ENCODE measurements around the gene CENPO.
"Not testable (repeated sequence)": the region's sequence is repeated elsewhere in the genome, so short reads cannot be mapped to it uniquely, and the experiment has no call there.

CENPO gene

DNA sequence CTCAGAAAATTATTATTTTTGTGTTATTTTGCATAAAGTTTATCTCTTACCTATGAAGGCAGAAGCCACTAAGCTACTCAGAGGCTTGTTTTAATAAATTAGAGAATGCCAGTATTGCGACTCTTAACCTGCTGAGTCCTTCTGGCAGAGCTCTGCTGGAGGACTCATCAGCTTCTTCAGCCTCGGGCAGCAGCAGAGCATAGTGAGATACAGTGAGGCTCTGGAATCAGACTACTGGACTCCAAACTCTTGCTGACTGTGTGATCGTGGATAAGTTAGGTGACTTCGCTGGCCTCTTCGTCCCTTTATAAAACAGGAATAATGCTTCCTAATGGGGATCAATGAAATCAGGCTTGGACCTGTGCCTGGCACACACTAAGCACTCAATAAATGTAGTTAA is 1.8 kb upstream of the CENPO start:
- no peak for DNase-seq

DNA sequence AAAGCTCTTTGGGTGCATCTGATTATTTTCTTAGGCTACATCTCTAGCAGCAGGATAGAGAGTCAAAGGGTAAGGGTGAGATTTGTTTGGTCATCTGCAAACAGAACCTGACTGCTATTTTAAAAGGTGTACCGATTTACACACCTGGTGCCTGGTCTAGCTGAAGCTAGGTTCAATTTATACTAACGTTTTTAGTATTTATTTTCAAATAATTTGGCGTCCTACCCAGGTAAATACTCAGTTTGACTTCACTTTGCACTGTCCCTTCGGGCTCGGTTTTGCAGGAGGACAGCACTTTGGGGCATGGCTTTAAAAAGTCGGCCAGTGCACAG is 717 bp upstream of the CENPO start:
- DNase-seq, result no peak

DNA sequence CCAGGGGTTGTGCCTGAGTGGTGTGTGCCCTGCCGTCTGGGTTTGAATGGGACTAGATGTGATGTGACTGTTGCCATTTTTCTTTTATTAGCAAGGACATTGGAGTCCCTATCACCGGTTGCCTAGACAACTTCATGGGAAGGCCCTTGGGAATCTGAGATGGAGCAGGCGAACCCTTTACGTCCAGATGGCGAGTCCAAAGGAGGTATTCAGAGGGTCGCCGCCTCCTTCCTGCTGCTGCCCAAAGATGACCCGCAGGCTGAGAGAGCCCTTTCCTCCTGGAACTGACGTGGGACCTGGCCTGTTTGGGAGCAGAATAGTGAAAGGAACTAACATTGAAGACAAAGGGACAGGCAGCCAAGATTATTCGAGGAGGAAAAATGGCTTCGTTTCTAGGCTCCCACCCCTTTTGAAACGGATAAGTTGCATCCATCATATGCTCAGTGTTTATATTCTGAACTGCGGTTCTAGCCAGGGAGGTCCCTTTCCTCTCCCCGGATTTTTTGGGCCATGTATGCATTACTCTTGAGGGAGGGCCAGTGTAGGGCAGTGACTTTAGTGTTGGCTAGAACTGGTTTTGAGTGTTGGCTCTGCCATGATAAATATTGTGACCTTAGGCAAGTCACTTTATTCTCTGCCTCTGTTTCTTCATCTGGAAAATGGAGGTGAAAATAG is 673 bp downstream of the CENPO start:
- DNase-seq, result peak; percentile 44

DNA sequence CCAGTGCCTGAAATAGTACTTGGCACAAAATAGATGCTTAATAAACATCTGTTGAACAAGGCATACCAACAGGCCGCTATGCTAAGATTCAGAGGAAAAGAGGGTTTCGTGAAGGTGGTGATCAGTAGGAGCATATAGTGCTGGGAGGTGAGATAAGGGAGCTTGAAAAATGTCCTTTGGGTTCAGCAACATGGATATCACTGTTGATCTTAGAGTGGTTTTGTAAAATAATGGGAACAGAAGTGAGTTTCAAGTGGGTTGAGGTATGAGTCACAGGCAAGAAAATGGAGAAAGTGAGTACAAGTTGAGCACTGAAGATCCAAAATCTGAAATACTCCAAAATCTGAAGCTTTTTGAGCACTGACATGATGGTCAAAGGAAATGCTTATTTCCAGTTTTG is 4.4 kb downstream of the CENPO start:
- no peak for DNase-seq

DNA sequence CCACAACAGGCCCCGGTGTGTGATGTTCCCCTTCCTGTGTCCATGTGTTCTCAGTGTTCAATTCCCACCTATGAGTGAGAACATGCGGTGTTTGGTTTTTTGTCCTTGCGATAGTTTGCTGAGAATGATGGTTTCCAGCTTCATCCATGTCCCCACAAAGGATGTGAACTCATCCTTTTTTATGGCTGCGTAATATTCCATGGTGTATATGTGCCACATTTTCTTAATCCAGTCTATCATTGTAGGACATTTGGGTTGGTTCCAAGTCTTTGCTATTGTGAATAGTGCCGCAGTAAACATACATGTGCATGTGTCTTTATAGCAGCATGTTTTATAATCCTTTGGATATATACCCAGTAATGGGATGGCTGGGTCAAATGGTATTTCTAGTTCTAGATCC is 7.3 kb downstream of the CENPO start:
- DNase-seq, result not testable (repeated sequence)

DNA sequence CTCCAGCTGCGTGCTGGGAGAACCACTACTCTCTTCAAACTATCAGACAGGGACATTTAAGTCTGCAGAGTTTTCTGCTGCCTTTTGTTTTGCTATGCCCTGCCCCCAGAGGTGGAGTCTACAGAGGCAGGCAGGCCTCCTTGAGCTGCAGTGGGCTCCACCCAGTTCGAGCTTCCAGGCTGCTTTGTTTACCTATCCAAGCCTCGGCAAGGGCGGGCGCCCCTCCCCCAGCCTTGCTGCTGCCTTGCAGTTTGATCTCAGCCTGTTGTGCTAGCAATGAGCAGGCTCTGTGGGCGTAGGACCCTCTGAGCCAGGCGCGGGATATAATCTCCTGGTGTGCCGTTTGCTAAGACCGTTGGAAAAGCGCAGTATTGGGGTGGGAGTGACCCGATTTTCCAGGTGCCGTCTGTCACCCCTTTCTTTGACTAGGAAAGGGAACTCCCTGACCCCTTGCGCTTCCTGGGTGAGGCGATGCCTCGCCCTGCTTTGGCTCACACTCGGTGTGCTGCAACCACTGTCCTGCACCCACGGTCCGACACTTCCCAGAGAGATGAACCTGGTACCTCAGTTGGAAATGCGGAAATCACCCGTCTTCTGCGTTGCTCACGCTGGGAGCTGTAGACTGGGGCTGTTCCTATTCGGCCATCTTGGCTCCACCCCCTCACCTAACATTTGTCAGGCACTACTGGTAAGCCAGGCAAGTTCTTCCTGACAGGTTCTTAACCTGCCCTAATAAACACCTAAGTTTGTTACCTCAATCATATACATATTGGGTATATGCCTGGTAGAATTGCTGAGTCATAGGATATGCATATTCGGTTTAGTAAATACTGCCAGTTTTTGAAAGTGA is 12.8 kb downstream of the CENPO start:
- not testable (repeated sequence) for DNase-seq

DNA sequence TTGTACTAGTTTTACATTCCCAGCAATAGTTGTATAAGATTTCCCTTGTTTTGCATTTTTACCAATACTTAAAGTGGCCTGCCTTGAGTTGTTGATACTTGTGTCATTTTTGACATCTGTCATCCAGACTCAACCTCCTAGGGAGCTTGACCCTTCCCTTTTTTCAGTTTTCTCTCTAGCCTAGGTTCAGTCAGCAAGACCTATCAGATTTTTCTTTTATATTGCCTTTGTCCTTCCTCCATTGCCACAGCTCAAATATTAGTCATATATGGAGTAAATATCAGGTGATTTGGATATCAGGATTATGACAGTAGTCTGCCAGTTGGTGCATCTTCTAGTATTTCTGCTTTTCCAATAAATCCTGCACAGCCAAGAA is 13.4 kb downstream of the CENPO start:
- DNase-seq, result no peak

DNA sequence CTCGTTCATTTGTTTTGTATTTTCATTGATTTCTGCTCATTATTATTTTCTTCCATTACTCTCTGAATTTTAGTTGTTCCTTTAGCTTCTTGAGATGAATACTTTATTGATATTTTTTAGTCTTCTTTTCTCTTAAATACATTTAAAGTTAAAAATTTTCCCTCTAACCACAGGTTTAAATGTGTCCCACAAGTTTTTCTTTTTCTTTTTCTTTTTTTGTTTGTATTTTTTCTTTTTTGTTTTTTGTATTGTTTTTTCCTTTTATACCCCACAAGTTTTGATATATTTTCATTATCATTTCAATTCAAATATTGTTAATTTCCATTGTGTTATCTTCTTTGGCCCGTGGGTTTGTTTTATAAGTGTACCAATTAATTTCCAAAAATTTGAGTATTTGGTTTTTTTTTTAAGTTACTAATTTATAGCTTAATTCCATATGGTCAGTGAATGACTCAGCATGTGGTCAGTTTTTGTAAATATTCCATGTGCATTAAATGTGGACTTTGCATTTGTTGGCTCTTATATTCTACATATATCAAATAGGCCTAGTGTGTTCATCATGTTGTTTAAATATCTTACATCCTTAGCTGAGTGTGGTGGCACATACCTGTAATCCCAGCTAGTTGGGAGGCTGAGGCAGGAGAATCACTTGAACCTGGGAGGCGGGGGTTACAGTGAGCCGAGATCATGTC is 16.2 kb downstream of the CENPO start:
- DNase-seq, result no peak

DNA sequence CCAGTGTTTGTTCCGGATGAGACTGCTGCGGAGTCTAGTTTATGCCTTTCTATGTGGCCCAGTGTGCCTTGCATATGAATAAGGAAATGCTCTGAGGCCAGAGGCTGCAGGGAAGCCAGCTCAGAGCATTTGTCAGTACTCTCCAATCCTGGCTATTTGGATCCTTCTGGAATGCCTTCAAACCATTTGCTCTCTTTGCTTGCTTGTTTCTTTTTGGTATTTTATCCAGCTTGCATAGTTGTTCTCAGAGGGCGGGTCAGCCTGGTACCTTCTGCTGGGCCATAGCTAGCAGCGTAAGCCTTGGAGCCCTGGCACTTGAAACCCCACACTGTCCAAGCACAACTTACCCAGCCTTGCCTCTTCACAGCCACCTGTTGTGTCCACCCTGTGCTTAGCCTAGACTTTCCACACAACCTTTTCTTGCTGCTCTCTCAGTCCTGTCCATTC is 20.5 kb downstream of the CENPO start:
- DNase-seq, result no peak

DNA sequence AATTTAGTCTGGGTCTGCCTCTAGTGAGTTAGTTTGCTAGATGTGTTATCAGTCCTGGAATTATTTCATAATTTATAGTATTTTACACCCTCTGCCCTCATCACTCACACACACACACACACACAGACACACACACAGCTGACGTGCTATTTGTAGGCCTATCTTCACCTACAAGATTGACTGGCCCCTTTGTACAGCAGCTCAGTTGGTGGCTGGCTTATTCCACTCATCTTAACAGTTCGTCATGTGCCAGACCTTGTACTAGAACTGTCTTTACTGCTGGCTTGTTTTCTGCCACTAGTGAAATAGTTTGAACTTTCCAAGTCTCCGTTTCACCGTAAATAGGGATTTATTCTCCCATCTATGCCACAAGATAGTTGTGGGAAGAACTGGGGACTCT is 21.3 kb downstream of the CENPO start:
- DNase-seq, result no peak

DNA sequence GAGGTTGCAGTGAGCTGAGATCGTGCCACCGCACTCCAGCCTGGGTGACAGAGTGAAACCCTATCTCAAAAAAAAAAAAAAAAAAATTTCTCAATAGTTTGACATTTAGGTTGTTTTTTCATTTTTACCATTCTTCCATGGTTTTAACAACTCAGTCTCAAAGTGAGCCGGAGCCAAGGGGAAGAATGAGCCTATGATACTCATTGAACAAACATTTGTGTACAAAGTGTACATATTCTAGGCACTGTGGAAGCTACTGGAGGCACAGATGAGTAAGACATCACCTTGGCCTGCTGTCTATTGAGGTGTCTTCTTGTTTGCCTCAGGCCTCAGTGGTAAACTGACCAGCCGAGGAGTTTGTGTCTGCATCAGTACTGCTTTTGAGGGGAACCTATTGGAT is 21.9 kb downstream of the CENPO start:
- DNase-seq, result no peak

DNA sequence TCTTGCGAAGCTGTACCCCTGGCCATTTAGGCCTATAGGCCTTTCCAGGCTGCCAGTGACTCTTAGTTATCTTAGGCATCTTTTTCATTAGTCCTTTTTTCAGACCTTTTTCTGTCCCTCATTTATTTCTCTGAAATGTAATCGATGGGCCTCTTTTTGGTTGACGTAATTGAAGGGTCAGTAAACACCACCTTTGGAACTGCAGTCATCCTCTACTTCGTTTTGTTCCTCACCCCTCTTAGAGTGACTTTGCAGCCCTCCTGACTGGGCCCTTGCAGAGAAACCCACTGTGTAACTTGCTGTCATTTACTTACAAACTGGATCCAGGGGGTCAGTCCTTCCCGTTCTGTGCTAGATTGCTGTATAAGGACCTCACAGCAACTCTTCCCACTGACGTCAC is 23.2 kb downstream of the CENPO start:
- no peak for DNase-seq

DNA sequence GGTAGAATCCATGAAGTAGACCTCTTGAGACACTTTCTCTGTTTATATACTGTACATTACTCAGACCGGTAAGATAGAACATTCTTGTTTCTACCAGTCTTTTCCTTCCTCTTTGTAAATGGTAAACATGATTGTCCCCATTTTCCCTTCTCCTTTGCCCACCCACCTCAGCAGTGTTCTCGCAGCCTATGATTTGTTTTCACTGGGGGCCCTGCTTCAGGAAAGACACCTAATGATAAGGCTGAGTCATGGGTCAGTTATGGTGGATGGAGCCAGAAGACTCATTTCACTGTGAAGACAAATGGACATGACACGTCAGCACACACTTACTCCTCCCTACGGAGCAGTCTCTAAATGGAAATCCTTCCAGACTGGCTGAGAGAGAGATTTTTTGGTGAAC is 23.7 kb downstream of the CENPO start:
- DNase-seq, result no peak

DNA sequence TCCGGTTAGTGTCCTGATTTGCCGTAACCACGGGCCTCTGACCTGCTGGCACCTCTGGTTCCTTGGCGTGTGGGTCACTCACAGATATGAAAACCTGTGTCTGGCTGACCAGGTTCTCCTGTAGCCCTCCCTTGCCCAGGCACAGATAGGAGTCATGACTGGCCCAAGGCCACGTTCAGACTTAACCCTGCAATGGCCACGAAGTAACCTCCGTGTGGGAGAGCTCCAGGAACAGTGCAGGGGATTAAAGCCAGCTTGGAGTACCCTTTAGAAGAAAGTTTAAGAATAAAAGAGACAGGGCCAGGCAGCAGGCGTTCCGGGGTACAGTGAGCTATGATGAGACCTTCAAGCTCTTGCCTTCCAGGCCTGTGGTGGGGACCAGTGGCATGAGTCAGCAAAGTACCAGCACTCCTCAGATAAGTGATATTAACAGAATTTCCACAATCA is 25.5 kb downstream of the CENPO start:
- DNase-seq, result no peak

DNA sequence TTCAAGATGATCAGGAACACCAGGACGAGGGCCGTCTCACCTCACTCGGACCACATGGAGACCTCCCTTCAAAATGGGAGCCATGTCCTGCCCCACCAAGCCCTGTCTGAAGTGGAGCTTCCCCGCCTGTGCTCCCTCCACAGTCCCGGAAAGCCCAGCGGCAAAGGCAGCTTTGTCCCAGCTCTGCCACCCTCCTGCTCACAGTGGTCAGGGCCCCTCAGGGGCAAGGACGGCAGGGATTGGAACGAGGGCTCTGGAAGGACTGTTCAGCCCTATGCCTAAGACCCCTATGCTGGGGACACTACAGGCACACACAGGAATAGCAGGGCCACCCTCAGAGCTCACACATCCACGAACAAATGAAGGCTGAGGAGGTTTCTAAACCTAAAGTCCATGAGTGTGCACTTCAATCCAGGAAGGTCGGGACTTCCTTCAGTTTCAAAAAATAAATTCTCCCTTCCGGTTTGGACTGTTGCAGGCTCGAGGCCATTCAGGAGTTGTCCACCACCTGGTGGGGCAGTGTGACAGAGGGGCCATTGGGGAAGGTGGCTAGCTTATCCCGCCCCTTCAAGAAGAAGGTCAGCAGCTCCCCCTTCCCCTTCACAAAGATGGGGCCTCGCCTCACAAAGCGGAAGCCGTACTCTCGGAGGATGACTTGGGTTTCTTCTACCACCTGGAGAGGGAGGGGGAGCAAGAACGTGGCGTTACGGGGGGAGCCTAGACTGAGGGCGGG is 26.4 kb downstream of the CENPO start:
- no peak for DNase-seq

DNA sequence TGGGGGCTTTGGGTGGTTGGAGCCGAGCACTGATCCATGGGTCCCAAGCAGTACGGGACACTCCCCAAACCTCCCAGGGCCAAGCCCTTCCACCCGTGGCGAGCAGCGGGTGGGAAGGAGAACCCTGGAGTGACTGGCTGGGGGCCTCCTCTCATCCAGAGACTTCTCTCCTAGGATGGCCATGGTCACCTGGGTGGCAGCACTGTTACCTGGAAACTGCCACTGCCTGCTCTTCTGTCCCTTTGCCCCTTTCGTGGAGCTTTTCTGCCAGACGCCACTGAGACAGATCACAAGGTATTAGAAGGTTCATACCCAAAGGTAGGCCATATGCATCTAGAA is 26.9 kb downstream of the CENPO start:
- DNase-seq, result no peak

DNA sequence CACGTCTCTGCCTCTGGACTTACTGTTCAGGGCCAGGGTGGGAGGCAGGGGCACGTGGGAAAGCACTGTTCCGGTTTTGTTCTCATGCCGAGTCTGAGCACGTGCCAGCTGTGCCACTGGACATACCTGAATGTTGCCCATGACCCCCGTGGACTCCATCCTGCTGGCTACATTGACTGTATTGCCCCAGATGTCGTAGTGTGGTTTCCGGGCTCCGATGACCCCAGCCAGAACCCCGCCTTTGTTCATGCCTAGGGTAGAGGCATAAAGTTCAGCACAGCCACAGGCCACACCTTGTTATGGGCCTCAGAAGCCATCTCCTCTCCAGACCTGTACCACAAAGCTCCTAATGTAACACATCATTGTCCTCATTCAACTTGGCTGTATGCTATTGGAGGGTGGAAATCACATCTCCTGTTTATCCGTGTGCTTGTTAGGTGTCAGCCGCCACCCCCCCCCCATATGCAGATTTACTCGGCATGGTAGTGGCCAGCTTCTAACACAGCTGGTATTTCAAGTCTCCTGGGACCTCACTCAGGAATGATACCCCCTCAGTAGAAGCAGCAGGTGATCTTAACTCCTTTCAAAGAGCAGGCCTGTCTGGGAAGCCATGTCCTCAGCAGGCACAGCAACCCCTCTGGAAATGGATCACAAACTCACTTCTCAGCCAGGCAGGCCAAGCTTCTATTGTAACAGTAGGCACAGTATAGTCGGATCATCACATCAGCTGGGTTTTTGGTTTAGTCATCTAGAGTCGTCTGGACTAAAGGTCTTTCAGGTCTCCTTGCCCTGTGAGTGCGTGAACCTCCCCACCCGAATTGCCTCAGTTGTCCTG is 27.6 kb downstream of the CENPO start:
- DNase-seq, result no peak

DNA sequence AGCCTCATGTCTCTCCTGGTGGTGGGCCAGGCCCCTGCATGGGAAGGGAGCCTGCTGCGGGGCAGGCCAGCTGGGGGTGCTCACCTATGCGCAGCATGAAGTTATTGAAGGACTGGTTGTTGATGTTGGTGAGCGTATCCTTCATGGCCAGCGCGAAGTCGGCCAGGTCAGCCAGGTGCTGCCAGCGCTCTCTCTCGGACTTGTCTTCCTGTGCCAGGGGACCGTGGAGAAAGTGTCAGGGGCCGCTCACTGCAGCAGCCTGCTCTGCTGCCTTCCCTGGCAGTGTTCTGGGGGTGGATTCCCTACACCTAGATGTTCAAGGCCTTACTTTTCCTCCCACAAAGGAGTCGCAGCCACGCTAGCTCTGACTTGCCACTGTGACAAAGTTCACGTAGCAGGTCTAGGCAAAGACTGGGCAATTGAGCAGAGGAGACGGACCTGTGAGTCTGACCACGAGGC is 28.2 kb downstream of the CENPO start:
- no peak for DNase-seq

DNA sequence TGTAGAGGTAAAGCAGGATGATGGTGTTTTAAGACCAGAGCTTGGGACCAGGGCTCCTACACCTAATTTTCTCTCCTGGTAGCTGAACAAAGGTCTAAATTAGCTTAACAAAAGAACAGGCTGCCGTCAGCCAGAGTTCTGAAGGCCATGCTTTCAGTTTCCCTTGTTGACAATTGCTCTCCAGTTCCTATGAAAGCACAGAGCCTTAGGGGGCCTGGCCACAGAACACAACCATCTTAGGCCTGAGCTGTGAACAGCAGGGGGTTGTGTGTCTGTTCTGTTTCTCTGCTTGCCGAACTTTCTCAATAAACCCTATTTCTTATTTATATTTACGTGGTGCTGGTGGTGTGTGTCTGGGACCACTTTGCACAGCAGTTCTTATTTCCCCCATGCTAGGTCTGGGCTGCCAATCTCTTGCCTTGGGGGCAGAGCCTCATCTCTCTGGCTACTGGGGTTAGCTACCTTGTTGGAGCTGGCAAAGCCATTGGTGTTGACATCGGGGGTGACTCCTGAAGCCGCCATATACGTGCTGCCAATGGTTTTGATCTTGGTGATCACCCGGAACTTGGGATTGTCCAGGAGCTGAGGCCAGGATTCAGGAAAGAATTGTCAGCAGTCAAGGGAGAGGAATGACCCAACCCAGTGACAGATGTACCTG is 29.0 kb downstream of the CENPO start:
- DNase-seq, result no peak

DNA sequence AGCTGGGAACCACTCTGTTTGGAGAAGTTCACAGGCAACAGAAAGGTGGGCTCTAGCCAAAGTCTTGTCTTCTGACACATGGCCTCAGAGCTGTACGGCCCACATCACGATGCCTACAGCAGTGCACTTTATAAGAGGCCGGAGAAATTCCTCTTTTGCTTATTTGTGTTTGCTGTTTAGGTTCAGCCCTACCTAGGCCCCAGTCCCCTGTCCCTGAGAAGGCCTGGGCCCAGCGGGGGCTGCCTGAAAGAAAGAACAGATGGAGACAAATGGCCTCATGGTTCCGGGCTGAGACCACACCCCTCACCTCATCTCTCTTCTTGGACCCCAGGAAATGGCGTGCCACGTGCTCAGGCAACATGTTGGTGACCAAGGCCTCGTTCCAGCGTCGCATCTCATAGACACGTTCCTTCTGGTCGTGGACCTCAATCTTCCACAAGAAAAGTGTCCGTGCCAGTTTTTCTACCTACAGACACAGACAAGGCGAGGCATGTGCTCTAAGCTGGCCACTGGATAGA is 30.9 kb downstream of the CENPO start:
- DNase-seq, result no peak
